Caco-2 (cell line): Measurements from ENCODE around the gene DIS3L2. TPM values are rescaled to one million over a fixed set of nuclear protein-coding genes. Genes with fewer than 3 reads are reported as not detected.

Source experiments
- BruUV-seq: library from RNA; stranded (reverse); fragments of 400-500 nt; replicated peaks from 2 replicates; lab custom pipeline; 2021; lab: Mats Ljungman, UMichigan
- CTCF ChIA-PET: fragments of 300-600 bp; sonication (Branson Sonifier 250); formaldehyde crosslinking; loops from one replicate; lab custom pipeline; 2022; ENCODE audit warnings: antibody characterized with exemption; lab: Charles Lee
- POLR2A ChIA-PET: fragments of 300-600 bp; sonication (Branson Sonifier 250); formaldehyde crosslinking; loops from one replicate; lab custom pipeline; 2022; ENCODE audit warnings: antibody characterized with exemption; lab: Charles Lee
- DNase-seq, 2 experiments: peaks; one replicate each; pipeline versions ENCODE4 v3.0.0 to v3.0.0-alpha.2; 2020 to 2022
- H3K27me3 ChIP-seq: replicated peaks from 2 replicates; pipeline ENCODE4 v1.6.0; 2011; ENCODE audit warnings: low read length; ENCODE audit not compliant: control insufficient read depth, insufficient read depth
- H3K36me3 ChIP-seq: 2 replicates; pipeline ENCODE4 v1.5.1; 2011; ENCODE audit warnings: low read length; ENCODE audit not compliant: control insufficient read depth, insufficient read depth
- H3K4me1 ChIP-seq: fragments of 250-450 bp; sonication (Bioruptor Pico); 2 replicates; pipeline ENCODE4 v1.5.1; 2020; ENCODE audit warnings: mild to moderate bottlenecking
- H3K4me3 ChIP-seq: 2 replicates; pipeline ENCODE4 v1.5.1; 2011; ENCODE audit warnings: low read depth, mild to moderate bottlenecking, control low read depth, low read length
- H3K9me3 ChIP-seq: fragments of 250-450 bp; sonication (Bioruptor Pico); 2 replicates; pipeline ENCODE4 v1.5.1; 2020; ENCODE audit warnings: mild to moderate bottlenecking, moderate library complexity
- H3K27ac Mint-ChIP-seq: one replicate; pipeline ENCODE4 v1.8.0; 2022; ENCODE audit warnings: mixed read lengths; ENCODE audit not compliant: unreplicated experiment
- H3K27me3 Mint-ChIP-seq: one replicate; pipeline ENCODE4 v1.8.0; 2022; ENCODE audit warnings: mixed read lengths; ENCODE audit not compliant: insufficient read depth, unreplicated experiment
- H3K36me3 Mint-ChIP-seq: one replicate; pipeline ENCODE4 v1.8.0; 2022; ENCODE audit warnings: mild to moderate bottlenecking, mixed read lengths; ENCODE audit not compliant: insufficient read depth, unreplicated experiment
- H3K4me1 Mint-ChIP-seq: one replicate; pipeline ENCODE4 v1.8.0; 2022; ENCODE audit warnings: low read depth, mixed read lengths; ENCODE audit not compliant: unreplicated experiment
- H3K4me3 Mint-ChIP-seq: one replicate; pipeline ENCODE4 v1.8.0; 2022; ENCODE audit warnings: mild to moderate bottlenecking, moderate library complexity, mixed read lengths; ENCODE audit not compliant: unreplicated experiment
- H3K9me3 Mint-ChIP-seq: one replicate; pipeline ENCODE4 v1.8.0; 2022; ENCODE audit warnings: mixed read lengths; ENCODE audit not compliant: unreplicated experiment
- CTCF ChIP-seq, 2 experiments: fragments of 200-600 bp in 1 of 2; IDR thresholded peaks; 1 replicate in 1 of 2; 2 replicates in 1 of 2; pipeline versions ENCODE4 v1.5.1 to v1.8.0; 2011 to 2022; ENCODE audit warnings: antibody characterized with exemption in 1 of 2, control low read depth in 1 of 2, inconsistent platforms in 1 of 2, low read depth in 1 of 2, low read length in 1 of 2, mild to moderate bottlenecking in 1 of 2, moderate library complexity in 1 of 2; ENCODE audit not compliant: insufficient read depth in 1 of 2, severe bottlenecking in 1 of 2, unreplicated experiment in 1 of 2
- intact Hi-C: fragments of 100-400 bp; cut with micrococcal nuclease; formaldehyde crosslinking; loops from one replicate; pipeline ENCODE4 v1.10.0; 2022; ENCODE audit not compliant: unreplicated experiment
- total RNA-seq: library from RNA; stranded (reverse); gene quantifications from 2 replicates; pipeline ENCODE4 v1.2.3, GENCODE V29; 2022

DIS3L2 gene
- total RNA-seq, 1 experiment from 2014 or later, result 15.5 TPM

GRCh38 chr2:232053777-232054176 is 92.3 kb downstream of the DIS3L2 start:
- H3K4me3 ChIP-seq, result no peak overlapping the region
- no peak overlapping the region for H3K4me3 Mint-ChIP-seq
- CTCF ChIA-PET, result no interaction called here

GRCh38 chr2:232058063-232058877 is 96.8 kb downstream of the DIS3L2 start:
- intact Hi-C loops, result no loop called here
- no TSS peak for BruUV-seq
- no peaks in the 10 kb centered on the region for H3K36me3 Mint-ChIP-seq
- H3K27ac Mint-ChIP-seq, result no peak overlapping the region
- H3K4me1 ChIP-seq, result no peaks in the 10 kb centered on the region
- no peaks in the 10 kb centered on the region for H3K27me3 Mint-ChIP-seq
- no peaks in the 10 kb centered on the region for H3K36me3 ChIP-seq
- no peaks in the 10 kb centered on the region for H3K27me3 ChIP-seq
- no peak for TF ChIP-seq CTCF (IDR thresholded peaks at IDR 0.05; ENCODE audit: insufficient read depth in 1 of 2, low read depth in 1 of 2, low read length in 1 of 2, severe bottlenecking in 1 of 2, unreplicated experiment in 1 of 2)
- no peak overlapping the region for H3K4me3 ChIP-seq
- H3K4me3 Mint-ChIP-seq, result no peak overlapping the region
- H3K9me3 ChIP-seq, result no peaks in the 10 kb centered on the region
- DNase-seq, result no peak
- ChIA-PET CTCF (no interaction called here), POLR2A (no interaction called here)
- no peaks in the 10 kb centered on the region for H3K4me1 Mint-ChIP-seq
- no peaks in the 10 kb centered on the region for H3K9me3 Mint-ChIP-seq

More at GRCh38 chr2:232053777-232054176, 92.3 kb downstream of the DIS3L2 start:
- Mint-ChIP-seq H3K36me3 (no peaks in the 10 kb centered on the region), H3K4me1 (no peaks in the 10 kb centered on the region), H3K9me3 (no peaks in the 10 kb centered on the region), H3K27me3 (no peaks in the 10 kb centered on the region), H3K27ac (no peak overlapping the region)
- intact Hi-C loops, result no loop called here
- no TSS peak for BruUV-seq
- Histone ChIP-seq H3K36me3 (no peaks in the 10 kb centered on the region), H3K27me3 (no peaks in the 10 kb centered on the region), H3K4me1 (no peaks in the 10 kb centered on the region), H3K9me3 (no peaks in the 10 kb centered on the region)
- POLR2A ChIA-PET, result no interaction called here
- no peak for TF ChIP-seq CTCF (IDR thresholded peaks at IDR 0.05; ENCODE audit: insufficient read depth in 1 of 2, low read depth in 1 of 2, low read length in 1 of 2, severe bottlenecking in 1 of 2, unreplicated experiment in 1 of 2)
- no peak for DNase-seq

GRCh38 chr2:232058931-232059330 is 97.4 kb downstream of the DIS3L2 start:
- Mint-ChIP-seq H3K27ac (no peak overlapping the region), H3K4me1 (no peaks in the 10 kb centered on the region), H3K36me3 (no peaks in the 10 kb centered on the region), H3K4me3 (no peak overlapping the region), H3K9me3 (no peaks in the 10 kb centered on the region), H3K27me3 (no peaks in the 10 kb centered on the region)
- Histone ChIP-seq H3K36me3 (no peaks in the 10 kb centered on the region), H3K4me1 (no peaks in the 10 kb centered on the region), H3K9me3 (no peaks in the 10 kb centered on the region), H3K4me3 (no peak overlapping the region), H3K27me3 (no peaks in the 10 kb centered on the region)
- DNase-seq, result no peak
- intact Hi-C loops, result no loop called here
- BruUV-seq, result no TSS peak
- ChIA-PET POLR2A (no interaction called here), CTCF (no interaction called here)
- TF ChIP-seq CTCF (IDR thresholded peaks at IDR 0.05; ENCODE audit: insufficient read depth in 1 of 2, low read depth in 1 of 2, low read length in 1 of 2, severe bottlenecking in 1 of 2, unreplicated experiment in 1 of 2), result no peak
